Activated CD8-positive, alpha-beta memory T cell treated with anti-CD3 and anti-CD28 coated beads, Interleukin-2, amount 50 U/mL, for 48 hours (primary cell): ENCODE measurements around the gene PA2G4.
"Not testable (repeated sequence)": the region's sequence is repeated elsewhere in the genome, so short reads cannot be mapped to it uniquely, and the experiment has no call there.

Source experiments
- DNase-seq: peaks from one replicate; pipeline ENCODE4 v3.0.0-alpha.2; 2020

Gene PA2G4

DNA sequence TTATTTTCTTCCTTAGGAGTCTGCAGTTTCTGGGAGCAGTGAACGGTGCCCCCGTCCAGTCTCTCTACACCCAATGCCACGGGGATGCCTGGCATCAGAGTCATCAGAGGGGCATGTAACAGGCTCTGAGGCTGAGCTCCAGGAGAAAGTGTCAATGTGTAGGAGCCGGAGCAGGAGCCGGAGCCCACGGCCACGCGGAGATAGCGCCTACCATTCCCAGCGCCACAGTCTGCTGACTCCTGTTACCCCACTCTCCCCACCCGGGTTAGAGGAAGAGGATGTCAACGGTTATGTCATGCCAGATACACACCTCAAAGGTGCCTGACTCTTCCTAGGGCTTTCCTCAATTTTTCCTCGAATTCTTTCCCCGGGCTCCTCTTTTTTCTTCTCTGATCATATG, 3.3 kb upstream of the PA2G4 start:
- DNase-seq, result no peak

DNA sequence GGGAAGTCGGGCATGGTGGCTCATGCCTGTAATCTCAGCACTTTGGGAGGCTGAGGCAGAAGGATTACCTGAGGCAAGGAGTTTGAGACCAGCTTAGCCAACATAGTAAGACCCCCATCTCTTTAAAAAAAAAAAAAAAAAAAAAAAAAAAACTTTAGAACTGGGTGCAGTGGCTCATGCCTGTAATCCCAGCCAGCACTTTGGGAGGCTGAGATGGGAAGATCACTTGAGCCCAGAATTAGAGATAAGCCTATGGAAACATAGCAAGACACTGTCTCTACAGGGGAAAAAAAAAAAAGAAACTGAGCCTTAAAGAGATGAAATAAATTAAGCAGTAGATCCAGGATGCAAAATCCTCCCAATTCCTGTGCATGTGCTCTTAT, 1.7 kb upstream of the PA2G4 start:
- DNase-seq, result no peak

DNA sequence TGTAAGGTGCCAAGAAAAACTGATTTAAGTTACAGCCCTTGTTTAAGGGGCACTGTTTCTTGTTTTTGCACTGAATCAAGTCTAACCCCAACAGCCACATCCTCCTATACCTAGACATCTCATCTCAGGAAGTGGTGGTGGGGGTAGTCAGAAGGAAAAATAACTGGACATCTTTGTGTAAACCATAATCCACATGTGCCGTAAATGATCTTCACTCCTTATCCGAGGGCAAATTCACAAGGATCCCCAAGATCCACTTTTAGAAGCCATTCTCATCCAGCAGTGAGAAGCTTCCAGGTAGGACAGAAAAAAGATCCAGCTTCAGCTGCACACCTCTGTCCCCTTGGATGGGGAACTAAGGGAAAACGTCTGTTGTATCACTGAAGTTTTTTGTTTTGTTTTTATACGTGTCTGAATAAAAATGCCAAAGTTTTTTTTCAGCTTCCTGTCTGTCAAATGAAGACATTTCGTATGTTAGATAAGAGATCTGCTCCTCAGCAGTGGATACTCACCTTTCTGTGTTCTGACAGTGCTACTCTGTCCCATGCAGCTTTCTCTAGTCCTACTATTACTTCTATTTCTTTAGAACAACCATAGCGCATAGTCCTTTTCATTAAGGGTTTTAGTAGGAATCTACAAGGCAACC, 1.2 kb upstream of the PA2G4 start:
- no peak for DNase-seq

DNA sequence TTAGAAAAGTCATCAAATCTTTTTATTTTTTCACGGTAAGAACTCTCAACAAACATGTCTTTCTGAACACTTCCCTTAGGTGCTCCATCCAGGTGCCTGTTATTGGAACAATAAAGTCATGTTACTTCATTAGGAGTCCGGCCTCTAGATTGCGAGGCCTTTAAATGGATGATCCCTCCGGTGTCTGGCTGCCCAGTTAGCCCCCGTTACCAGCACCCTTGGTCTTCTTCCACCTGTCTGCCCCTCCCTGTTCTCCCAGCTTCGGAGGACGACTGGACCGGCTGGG, 593 bp upstream of the PA2G4 start:
- no peak for DNase-seq

DNA sequence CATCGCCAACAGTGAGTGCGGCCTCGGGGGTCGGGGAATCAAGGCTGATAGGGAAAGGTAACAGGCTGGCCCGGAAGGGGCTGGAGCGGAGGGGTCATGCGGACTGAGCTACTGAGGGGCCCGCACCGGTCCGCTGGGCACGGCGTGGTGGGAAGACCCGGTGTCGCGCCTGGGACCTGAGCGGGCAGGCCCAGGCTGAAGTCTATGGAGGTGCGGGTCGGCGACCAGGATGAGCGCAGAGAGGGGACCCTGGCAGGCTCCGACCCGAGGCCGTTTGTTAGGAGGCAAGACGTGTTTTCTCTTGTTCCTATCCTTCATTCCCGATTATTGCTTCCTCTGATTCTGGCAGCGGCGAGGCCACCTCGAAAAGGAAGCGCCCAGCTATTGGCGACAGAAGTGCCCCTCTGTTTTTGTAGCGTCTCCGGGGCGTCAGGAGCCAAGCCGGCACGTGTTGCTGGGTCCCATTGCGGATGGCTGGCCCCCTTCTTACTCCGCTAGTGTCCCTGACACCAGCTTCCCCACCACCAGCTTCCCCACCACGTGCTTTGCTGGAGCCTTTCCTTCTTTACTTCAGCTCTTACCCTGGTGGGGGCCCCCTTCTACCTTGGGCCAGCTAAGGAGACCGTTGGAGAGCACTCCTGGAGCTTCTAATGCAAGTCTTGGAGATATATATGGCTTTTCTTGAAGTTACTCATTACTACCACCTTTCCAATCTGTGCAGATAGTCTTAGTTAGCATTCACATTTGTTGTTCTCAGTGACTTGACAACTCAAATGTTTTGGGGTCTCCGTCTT, 653 bp downstream of the PA2G4 start:
- DNase-seq, result peak; percentile 73

DNA sequence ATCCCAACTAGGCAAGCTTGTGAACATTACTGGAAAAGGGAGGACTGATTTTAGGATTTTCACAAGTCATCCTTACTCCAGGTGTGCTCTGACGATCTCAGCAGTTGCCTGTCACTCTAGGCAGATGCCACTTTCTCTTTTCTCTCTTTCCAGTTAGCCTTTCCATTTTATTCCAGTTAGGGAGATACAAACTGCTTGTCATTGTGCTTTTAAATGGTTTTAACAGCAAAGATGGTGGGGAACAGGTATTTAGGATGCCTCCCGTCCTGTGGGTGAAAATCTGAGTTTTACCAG, 1.2 kb downstream of the PA2G4 start:
- DNase-seq, result no peak

DNA sequence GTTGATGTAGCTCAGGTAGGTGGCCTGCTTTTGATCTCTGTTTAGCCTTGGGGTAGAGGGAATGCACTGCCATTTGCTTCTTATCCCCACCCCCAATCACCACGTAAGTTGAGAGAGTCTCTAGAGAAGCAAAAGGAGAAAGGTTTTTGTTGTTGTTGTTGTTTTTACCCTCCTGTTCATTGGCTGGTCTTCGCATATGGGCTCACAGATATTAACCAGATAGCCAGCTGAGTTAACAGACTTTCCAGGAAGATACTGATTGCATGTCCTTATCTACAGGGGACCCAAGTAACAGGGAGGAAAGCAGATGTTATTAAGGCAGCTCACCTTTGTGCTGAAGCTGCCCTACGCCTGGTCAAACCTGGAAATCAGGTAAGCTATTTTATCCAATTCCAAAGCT, 2.9 kb downstream of the PA2G4 start:
- DNase-seq, result no peak

DNA sequence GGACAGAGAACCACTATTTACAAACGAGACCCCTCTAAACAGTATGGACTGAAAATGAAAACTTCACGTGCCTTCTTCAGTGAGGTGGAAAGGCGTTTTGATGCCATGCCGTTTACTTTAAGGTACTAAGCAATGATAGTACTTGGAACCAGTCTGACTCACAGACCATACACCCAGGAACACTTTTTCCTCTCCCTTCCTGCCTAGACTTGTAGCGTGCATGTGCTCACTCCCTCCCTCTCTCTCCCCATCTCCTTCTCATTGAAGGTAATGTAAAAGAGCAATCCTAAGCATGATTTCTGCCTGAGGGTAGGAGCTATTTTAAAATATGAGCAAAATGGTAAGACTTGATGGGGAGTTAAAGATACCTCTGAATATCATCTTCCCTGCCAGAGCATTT, 6.2 kb downstream of the PA2G4 start:
- DNase-seq, result no peak

DNA sequence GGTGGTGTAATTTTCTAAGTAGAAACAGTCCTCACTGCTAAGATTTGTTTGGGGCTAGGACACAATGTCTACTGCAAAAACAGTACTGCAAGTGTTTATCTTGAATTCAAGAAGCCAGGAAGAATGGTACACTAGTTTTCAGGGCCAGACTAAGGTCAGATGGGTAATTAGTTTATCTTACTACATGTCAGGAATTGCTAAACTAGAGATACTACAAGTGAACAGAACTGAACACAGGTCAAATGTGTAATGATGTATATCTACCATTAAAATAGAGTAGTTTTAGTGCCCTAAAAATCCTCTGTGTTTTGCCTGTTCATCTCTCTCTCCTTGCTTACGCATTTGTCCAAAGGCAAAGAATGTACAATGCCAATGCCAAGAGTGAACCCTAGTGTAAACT, 9.7 kb downstream of the PA2G4 start:
- DNase-seq, result no peak

DNA sequence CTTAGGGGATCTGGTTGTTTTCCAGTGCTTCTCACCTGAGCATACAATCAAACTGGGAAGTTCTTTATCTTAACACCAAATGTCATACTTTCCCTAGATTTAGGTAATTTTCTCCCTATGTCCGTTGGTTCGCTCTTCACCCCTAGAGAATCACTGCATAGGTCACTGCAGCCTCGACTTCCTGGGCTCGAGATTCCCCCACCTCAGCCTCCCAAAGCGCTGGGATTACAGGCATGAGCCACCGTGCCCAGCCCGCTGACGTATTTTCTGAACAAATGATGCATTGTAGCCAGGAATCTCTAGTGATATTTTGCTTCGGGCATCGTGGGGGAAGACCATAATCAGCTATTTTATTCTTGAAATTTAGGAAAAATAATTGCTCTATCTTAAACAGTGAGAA, 11.0 kb downstream of the PA2G4 start:
- DNase-seq, result no peak

DNA sequence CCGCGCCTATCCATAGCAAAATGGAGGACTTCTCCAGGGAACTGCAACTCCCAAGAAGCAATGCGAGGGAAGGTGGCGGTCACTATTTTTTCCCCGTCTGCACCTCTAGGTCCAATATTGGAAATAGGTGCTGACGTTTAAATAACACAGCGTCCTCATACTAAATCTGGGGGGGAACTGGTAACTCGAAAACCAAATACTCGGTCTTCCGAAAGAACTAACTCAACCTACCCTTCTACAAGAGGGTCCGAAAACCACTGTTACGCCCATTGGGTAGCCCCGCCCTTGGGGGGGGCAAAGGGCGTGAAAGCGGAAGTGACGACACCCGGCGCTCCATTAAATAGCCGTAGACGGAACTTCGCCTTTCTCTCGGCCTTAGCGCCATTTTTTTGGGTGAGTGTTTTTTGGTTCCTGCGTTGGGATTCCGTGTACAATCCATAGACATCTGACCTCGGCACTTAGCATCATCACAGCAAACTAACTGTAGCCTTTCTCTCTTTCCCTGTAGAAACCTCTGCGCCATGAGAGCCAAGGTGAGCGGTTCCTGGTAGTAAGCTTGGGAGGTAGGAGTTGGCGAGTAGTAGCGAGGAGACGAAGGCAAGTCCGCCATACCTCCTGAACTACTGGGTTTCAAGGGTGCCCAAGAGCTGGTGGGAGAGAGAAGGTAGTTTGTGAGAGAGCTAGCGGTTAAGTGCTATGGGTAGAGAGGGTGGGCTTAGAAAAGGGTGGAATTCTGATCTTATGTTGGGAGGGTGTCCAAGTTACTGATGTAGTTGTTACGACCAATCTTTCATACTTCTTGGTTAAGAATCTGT, 12.1 kb downstream of the PA2G4 start, which contains the start of gene RPL41:
Gene RPL41, plus strand, starts transcription at position 367 of the 815 bp plus-strand sequence.
- peak; percentile 97 for DNase-seq

DNA sequence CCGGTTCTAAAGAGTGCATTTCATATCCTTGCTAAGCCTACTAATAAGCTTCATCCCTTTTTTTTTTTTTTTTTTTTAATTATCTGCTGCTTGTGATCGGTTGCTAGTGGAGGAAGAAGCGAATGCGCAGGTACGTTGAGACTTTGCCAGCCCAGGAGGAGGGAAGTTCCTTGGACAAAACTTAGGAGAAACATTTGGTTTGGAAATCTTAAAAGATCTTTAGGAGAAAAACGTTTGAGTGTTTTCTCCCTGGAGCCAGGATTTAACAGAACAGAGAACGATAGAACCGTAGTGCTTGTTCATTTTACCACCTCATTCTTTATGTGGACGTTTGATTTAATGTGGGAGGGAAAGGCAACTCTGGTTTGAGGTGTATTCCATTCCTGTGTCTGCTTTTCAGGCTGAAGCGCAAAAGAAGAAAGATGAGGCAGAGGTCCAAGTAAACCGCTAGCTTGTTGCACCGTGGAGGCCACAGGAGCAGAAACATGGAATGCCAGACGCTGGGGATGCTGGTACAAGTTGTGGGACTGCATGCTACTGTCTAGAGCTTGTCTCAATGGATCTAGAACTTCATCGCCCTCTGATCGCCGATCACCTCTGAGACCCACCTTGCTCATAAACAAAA, 12.8 kb downstream of the PA2G4 start:
- DNase-seq, result not testable (repeated sequence)

DNA sequence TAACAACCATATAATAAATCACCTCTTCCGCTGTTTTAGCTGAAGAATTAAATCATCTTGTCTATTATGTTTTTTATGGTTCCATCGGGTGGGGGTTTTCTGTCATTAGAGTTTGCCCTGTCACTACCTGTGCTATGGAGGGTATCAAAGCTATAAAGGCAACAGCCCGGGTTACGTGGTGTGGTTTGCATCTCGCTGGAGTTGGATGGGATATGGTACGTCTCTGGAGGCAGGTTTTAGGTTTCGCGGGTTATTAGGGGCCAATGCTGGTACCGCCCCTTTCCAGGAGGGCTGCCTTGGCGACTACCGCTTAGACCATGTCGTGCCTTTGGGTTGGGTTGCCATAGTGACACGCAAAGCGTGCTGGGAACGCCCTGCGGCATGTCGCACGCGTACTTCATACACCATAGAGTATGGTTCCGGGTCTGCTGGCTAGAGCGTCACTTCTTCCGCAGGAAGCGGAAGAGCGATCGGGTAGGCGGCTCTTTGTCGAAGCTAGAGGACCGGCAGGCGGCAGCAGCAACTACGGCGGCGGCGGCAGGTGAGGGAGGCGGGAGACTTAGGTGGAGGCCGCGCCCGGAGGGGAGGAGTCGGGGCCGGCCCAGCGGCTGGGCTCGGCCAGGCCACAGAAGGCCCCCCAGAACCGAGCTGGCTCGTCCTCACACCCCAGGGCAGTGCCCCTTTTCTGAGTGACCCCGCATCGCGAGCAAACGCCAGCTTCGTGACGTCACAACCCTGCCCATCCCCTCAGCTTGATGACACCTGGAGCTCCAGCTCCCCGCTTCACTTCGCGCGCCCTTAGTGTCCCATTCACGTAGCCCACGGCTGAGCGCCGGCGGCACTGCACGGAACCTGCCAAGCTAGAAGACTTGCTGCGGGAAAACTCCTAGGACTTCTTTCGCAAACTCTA, 13.7 kb downstream of the PA2G4 start, which contains the start of gene ZC3H10:
Gene ZC3H10, plus strand, starts transcription at position 489 of the 910 bp plus-strand sequence. CDS start 2,297 bp downstream, outside the sequence.
- peak; percentile 99 for DNase-seq

DNA sequence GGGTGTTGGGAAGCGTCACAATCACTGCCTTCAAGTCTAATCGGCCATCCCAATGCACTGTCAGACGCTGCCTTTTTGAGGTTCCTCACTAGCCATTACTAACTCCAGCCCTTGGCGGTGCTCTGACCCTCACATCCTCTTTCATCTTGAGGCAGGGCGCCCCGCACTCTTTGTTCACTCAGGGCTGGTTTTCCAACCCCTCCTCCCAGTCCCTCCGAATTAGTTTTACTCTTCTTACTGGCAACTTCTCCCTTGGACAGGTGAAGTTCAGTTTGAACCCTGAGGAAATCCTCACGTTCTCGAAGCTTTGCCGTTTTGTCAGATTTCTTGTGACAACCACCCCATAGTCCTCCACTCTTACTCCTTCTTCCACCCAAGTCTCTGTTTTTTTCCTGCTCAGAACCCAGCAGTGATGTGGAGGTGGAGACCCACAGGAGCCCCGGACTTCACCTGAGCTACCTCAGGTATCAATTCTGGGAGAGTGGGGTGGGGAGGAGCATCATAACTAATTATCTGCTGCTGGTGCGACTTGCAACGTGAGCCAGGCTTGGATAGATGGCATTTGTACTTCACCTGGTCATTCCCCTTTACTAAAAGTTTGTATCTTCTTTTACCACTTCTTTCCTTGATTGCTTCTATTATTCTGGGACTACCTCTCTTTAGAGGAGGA, 14.5 kb downstream of the PA2G4 start:
- DNase-seq, result no peak

DNA sequence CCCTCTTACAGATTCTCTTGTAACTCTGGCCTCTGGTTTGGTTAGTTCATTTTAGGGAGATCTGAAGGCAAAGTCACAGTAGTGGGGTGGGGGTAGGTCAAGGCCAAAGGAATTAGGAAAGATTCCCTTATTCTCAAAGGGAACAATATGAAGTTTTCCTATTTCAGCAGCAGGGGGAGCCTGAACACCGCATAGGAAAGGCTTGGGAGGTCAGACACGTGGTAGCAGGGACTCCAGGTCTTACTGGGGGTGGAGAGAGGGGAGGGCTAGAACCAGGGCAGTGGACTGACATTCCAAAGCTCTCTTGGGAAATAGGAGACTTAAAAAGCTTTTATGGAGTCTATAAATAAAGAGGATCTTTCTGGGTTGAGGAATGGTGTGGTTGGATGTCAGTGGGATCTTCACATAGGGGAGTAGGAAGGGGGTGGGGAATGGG, 15.0 kb downstream of the PA2G4 start:
- DNase-seq, result peak; percentile 68

DNA sequence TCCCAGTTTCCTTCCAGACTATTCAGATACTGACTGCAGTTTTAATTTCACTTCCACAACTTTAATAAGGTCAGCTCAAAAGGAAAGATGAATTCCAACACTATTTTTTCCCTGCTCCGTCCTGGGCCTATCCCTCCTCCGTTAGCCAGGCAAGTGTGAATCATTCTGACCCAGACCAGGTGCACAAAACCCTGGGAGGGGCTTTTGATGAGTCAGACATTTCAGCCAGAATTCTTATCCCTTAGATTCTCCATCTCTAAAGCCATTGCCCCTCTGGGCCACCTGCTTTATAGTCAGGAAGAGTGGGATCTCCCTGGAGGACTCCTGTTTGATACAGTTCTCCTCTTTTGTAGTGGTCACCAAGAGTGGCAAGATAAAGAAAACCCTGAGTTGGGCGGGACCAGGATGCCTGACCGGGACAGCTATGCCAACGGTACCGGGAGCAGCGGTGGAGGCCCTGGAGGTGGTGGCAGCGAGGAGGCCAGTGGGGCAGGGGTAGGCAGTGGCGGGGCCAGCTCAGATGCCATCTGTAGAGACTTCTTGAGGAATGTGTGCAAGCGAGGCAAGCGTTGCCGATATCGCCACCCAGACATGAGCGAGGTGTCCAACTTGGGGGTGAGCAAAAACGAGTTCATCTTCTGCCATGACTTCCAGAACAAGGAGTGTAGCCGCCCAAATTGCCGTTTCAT, 15.9 kb downstream of the PA2G4 start:
- DNase-seq, result no peak

DNA sequence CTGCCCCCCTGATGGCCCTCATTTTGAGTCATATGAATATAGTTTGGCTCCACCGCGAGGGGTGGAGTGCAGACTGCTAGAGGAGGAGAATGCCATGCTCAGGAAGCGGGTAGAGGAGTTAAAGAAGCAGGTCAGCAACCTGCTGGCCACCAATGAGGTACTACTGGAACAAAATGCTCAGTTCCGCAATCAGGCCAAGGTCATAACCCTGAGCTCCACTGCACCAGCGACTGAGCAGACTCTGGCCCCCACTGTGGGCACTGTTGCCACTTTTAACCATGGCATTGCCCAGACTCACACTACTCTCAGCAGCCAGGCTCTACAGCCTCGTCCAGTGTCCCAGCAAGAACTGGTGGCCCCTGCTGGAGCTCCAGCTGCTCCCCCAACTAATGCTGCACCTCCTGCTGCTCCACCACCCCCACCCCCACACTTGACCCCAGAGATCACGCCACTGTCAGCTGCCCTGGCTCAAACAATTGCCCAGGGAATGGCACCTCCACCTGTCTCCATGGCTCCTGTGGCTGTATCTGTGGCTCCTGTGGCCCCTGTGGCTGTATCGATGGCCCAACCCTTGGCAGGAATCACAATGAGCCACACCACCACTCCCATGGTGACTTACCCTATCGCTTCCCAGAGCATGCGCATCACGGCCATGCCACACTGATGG, 17.0 kb downstream of the PA2G4 start:
- no peak for DNase-seq

DNA sequence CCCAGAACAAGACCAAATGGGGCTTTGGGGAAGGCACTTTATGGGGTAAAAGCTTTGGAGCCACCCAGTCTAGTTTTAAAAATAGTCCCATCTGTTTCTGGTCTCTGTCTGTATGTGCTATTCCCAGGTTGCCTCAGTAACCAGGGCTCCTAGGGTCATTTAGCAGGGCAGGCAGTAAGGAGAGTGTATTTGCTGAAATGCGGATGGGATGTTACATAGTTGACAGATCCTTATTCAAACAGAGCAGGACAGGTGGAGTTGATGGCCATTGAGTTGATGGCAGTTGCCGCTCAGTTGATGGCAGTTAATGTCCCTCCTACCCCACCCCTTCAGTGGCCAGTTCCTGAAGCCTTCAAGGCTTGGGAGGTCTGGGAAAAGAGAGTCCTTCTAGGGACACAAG, 18.3 kb downstream of the PA2G4 start:
- DNase-seq, result no peak

DNA sequence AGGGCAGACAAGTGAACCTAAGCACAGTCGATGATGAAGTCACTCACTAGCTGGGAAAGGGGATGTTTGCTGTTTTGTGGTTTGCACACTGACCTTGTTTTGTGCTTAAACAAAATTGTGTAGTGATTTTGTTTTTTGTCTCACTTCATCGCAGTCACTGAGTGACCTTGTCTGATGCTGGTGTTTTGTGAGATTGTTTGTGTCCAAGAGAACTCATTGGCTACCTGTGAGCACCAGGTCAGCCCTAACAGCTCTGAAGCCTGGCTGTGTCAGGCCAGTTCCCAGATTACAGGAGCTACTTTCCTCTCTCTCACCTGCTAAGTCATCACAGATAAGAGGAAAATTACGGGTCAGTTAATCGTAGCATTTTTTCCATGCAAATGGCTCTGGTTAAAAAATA, 19.8 kb downstream of the PA2G4 start:
- no peak for DNase-seq

DNA sequence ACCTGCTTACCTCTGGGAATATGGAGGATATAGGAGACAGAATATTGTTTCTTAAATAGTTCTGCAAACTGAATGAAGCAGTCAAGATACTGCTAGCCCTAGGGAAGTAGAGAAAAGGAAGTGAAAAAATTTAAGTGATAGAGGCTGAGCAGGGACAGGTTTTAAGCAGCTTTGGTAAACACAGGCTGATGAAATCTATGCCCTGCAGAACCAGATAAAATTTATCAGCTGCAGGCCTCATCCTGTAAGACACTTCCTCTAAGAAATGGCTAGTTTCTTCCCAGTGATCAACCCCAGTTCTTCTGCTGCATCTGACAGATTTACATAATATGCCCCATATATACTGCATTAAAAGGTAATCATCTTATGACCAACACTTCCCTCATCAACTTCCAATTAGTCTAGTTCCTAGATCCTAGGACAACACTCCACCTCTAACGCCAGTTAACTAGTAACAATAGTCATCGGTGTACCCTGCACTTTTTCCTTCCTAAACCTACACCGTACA, 22.4 kb downstream of the PA2G4 start:
- no peak for DNase-seq
